ENCODE measurements around the gene TMED8.

DNA sequence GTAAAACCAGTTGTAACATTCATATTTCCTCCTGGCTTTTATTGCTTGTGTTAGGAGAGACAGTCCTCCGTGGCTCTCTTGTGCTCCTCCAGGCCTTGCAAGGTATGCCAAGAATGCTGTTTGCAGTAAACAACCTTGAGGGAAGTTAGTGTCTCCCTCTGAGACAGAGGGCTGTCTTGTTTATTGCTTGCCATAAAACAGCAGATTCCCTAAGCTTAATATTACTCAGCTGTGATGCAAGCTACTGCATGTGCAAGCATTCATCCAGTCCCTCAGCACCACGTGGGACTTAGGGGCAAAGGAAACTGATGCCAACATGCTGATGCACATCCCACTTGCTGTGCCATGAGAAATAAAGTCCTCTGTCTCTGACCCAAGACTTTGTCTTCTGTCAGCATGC is 62.9 kb downstream of the TMED8 start:
- TF ChIP-seq POLR2AphosphoS5 (IDR thresholded peaks at IDR 0.05) (peak in 1 of 4 donors; percentile 44), CTCF (IDR thresholded peaks at IDR 0.05) (no peak), POLR2A (IDR thresholded peaks at IDR 0.05) (no peak), EP300 (IDR thresholded peaks at IDR 0.05) (no peak)

Data from sigmoid colon (tissue), 4 donors.